ENCODE results near the gene NIPBL.
A peak's percentile ranks its signal among the peaks of the same experiment; 100 is the strongest.
"Not testable (repeated sequence)": the region's sequence is repeated elsewhere in the genome, so short reads cannot be mapped to it uniquely, and the experiment has no call there.

NIPBL gene

DNA sequence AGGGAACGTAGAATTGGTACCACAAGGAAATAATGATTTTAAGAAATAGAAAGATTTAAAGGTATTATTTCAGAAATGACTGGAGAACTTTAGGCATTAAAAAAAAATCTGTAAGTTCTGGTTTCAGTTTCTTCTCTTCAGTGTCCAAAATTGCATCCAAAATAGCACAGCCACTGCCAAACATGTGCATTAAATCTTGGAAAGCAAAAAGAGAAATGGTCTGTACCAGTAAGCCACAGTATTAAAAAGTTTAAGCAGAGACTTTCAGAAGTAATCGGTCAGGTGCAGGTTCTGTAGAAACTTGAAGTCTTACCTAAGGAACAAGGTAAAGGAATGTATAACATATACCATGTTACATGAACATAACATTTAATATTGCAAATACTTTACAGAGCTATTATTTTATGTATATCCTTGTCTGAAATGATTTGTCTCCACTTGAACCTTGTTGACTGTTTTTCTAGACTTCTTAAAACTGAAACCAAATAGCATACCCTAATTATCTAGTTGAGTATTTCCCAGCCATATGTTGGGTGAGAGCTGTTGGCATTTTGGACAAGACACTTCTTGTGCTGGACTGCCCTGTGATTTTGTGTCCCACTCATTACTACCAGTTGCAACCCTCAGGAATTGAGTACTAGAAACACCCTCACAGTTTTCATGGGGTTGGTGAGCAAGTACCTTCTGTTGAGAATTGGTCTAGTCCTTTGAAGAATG is 32.1 kb downstream of the NIPBL start:
- no peak for DNase-seq

DNA sequence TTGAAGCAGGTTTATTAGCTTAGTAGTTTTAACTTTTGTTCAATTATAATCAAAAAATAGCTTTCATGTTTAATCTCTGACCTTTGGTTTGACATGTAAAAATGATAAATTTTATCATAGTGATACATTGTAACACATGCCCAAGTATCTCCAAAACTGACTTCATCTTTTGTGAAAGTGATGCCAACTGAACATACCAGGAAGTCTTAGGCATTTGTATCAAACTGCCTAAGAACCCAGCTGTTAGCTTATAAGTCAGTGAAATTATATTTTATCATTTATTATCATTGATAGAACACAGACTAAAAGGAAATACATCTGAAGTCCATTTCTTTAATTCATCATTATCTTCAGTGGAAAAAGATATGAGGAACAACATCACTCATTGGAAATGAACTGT is 39.1 kb downstream of the NIPBL start:
- DNase-seq: no peak

DNA sequence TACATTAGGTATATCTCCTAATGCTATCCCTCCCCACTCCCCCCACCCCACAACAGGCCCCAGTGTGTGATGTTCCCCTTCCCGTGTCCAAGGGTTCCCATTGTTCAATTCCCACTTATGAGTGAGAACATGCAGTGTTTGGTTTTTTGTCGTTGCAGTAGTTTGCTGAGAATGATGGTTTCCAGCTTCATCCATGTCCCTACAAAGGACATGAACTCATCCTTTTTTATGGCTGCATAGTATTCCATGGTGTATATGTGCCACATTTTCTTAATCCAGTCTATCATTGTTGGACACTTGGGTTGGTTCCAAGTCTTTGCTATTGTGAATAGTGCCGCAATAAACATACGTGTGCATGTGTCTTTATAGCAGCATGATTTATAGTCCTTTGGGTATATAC is 40.0 kb downstream of the NIPBL start:
- DNase-seq: not testable (repeated sequence)

DNA sequence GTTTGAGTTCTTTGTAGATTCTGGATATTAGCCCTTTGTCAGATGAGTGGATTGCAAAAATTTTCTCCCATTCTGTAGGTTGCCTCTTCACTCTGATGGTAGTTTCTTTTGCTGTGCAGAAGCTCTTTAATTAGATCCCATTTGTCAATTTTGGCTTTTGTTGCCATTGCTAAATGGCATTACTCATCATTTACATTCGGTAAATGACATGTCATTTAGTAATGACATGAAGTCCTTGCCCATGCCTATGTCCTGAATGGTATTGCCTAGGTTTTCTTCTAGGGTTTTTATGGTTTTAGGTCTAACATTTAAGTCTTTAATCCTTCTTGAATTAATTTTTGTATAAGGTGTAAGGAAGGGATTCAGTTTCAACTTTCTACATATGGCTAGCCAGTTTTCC is 40.8 kb downstream of the NIPBL start:
- not testable (repeated sequence) for DNase-seq

DNA sequence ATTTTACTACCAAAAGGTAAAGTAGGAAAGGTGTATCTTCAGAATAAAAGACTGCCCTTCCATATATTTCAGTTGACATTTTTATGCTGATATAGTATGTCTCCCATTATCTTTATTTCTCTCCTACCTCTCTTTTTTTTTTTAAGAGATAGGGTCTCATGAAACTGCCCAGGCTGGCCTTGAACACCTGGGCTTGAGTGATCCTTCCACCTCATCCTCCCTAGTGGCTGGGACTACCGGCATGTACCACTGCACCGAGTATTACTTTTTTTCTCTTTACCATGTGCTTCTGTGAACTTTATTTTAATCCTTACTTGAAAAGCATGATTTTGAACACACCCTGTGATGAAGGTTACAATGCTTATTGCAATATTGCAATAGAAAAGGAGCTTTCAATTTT is 42.7 kb downstream of the NIPBL start:
- no peak for DNase-seq

DNA sequence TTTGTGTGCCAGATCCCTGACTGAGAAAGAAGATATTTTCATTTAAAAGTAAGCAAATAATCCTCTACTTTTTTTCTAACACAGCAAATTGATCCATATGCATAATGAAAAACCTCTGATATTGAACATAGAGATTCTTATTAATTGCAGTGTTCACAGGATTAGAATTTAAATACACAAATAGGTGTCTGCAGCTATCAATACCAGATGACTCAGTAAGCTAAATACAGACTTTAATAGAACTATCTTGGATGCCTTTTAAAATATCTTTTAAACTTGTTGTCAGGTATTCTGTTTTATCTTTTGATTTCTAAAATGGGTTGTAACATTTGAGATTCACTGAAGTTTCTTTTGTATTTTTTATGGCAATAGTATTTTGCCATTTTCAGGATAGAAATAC is 43.1 kb downstream of the NIPBL start:
- DNase-seq: no peak

DNA sequence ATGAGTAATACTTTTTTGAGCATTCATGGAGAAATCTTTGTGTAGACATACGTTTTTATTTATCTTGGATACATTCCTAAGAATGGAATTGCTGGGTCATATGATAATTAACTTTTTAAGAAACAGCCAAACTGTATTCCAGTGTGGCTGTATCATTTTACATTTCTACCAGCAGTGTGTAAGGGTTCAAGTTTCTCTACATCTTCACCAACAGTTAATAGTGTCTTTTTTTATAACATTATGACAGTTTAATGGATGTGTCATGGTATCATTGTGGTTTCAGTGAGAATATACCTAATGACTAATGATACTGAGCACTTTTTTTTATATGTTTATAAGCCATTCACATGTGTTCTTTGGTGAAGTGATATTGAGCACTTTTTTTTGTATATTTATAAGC is 52.4 kb downstream of the NIPBL start:
- no peak for DNase-seq

DNA sequence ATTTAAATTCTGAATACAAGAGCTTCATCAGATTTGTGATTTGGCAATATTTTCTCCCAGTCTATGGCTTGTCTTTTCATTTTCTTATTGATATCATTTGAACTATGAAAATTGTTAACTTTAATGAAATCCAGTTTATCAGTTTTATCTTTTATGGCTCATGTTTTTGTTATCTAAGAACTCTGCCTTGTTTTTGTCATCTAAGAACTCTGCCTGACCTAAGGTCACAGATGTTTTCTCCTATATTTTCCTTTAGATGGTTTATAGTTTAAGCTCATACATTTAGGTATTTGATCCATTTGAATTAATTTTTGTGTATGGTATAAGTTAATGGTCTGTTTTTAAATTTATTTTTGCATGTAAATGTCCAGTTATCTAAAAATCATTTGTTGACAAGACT is 52.9 kb downstream of the NIPBL start:
- no peak for DNase-seq

DNA sequence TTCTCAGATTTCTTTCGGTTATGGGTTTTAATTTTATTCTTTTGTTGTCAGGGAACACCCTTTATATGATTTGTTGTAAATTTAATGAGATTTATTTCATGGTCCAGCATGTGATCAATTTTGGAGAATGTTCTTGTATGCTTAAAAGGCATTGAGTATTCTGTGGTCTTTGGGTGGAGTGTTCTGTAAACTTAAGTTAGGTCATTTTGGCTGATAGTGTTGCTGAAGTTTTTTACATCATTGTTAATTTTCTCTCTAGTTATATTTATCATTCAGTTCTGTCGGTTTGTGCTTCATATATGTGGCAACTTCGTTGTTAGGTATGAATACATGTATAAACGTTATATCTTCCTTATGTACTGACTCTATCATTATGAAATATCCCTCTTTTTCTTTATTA is 55.5 kb downstream of the NIPBL start:
- no peak for DNase-seq

DNA sequence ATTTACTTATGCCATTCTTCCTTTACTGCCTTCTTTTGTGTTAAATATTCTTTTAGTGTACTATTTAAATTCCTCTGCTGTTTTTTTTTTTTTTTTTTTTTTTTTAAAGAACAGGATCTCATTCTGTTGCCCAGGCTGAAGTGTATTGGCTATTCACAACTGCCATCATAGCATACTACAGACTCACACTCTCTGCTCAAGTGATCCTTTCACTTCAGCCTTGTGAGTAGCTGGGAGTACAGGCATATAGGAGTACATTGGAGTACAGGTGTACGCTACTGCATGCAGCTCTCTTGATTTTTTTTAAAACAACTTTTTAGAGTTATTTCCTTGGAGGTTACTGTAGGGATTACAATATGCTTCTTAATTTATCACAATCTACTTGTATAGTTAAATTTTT is 56.1 kb downstream of the NIPBL start:
- DNase-seq: no peak

DNA sequence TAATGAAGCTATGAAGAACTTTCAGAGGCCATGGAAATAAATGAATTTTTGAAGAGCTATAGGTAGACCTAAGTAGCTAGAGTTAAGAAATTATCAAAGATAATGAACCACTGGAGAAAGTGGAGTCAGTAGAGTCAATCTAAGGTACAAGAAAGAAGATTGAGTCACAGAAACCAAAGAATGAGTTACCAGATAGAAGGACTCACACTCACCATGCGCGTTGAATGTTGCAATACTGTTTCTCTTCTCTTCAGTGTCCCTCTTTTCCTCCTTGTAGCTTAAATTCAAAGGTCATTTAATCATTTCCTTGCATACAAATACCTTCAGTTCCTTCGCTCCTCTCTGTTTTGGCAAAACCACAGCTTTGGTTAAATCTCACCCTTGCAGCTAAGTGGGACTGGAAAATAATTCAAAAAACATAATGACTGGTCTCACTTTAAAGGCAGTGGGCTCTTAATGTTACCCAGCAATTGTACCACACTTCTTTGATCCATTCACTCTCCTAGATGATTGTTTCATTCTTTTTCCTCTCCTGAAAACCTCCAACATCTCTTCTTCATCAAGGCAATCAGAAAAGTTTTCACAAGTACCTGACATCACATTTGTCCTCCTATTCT is 58.3 kb downstream of the NIPBL start:
- no peak for DNase-seq

DNA sequence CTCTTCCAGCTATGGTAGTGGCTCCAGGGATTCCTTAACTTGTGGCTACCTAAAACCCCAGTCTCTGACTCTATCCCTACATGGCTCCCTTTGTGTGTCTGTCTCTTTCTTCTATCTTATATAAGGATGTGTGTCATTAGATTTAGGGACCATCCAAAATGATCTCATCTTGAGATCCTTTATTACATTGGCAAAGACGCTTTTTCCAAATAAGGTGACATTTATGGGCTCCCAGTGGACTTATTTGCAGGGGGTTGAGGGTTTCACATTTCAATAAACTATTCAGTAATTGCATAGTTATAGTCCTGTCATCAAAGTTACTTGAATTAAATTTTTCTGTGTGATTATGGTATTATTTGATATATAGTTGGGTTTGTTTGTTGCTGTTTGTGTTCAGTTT is 59.2 kb downstream of the NIPBL start:
- no peak for DNase-seq

DNA sequence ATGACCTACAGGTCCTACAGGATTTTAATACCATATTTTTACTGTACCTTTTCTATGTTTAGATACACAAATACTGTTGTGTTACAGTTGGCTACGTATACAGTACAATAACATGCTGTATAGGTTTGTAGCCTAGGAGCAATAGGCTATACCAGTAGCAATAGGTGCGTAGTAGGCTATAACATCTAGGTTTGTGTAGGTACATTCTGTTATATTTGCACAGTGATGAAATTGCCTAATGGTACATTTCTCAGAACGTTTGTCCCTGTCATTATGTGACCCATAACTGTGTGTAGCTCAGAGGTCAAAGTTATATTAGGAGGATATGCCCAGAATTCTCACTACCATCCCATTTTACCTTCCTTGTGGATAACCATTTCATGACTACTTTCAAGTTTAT is 59.7 kb downstream of the NIPBL start:
- DNase-seq: no peak

DNA sequence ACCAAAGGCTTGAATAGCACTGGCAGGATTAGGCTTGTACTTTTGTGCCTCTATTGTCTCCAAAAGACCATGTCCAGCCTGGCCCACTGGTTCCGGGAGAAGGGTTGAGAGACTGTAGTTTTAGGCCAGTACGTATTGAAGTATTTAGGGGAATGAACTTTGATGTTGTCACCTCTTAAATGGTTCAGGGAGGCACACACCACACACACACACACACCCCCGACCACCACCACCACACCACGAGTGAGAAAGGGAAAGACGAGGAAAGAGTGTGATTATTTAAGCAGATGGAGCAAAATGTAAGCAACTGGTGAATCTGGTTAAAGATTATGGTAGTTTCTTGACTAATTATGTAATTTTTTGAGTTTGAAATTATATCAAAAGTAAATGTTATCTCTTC is 61.6 kb downstream of the NIPBL start:
- no peak for DNase-seq

DNA sequence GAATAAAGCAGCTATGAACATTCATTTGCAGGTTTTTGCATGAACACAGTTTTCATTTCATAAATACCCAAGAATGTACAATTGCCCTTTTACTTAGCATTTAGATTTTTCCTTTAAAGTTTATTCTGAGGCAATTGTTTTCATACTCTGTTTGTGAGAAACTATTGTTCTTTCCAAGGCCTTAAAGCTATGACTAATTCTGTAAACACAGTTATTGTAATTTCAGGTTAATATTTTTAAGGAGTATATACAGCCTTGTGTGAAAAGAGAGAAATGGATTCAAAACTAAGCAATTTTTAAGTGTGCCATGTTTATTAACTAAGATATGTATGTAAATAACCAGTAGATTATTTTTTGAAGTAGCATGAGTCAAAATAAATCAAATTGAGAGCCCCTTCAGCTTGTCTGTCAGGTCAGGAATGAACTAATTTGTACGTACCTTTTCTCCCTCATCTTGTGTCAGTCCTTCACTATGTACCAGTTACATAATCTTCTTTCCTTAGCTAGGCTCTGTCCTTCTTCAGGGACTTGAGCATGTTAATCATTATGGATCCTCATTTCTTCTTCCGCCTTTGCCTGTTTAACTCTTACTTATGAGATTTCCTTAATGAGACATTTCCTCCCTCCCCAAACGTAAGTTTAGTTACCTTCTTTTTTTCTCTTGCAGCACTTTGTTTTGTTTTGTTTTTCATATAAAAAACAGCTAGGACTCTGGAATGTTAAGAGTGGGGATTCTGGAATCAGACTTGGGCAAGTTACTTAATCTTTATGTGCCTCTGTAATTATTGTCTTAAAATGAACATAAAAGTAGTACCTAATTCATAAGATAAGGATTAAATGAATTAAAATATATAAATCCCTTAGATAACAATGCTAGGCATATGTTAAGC is 63.6 kb downstream of the NIPBL start:
- no peak for DNase-seq

DNA sequence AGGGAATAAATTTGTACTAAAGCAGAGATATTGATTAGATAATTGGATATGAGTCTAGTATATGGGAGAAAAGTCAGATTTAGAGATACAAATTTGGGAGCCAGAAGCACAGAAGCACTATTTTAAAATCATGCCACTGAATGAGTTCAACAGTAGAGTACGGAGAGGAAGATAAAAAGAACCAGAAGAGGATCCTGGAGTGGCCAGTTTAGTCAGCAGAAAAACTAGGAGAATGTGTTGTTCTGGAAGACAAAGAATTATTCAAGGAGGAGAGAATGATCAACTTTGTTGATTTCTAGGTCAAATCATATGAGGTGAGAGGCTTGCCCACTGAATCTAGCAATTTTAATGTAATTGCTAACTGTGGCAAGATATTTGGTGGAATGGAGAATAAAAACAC is 67.0 kb downstream of the NIPBL start:
- DNase-seq: no peak

DNA sequence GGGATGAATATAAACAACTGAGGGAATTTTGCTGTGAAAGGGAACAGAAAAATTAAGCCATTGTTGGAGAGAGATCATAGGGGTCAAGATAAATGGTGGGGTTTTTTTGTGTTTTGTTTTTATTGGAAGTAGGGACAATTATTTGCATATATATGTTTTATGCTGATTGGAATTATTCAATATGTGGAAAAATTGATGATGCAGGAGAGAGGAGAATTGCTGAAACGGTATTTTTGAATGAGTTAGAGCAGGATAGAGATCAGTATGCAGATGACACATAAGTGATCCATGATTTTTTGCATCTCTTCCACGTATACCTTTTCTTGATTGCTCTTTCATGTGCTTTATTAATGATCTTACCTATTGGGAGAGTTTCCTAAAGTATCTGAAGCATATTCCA is 67.5 kb downstream of the NIPBL start:
- DNase-seq: no peak

DNA sequence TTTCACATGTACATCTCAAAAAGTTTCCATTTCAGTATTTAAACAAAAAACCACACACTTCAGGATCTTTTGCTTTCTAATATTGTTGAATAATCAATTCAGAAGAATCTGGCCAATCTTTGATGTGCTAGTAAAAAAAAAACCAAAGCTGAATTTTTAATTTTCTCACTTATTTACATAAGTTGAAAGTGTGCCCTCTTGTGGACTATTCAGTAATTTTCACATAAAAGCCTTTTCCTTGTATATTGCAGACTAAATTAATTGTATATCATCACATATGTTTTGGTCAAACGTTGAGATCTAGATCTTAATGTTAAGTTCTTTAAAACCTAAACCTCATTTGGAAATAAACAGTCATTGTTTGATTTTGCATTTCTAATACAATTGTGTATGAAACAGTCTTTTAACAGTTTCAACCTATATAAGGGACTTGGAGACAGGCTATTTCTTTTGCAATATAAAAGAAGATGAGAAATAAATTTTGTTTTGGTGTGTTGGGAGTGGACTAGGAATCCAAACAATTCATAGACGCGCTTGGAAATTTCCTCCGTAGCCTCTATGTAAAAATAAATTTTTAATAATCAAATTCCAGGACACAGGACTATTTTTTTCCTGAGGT is 68.1 kb downstream of the NIPBL start:
- peak in 1 of 2 donors; percentile 61 for DNase-seq

DNA sequence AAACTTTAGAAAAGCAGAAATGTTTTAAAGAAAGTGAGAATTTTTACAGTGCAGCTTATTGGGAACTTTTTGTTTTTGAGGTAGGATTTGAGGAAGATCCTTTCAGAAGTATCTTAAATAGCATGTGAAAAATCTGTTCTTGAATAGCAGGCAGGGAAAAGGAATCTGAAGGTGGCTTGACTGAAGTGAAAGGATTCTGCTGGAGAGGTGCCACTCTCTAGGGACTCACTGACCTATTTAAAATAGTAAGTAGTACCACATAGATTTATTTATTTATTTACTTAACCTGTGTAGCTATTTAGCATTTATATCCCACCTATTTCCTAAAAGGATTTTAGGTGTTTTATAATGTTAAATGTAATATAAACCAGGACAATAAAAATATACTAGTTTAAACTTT is 69.1 kb downstream of the NIPBL start:
- DNase-seq: no peak

DNA sequence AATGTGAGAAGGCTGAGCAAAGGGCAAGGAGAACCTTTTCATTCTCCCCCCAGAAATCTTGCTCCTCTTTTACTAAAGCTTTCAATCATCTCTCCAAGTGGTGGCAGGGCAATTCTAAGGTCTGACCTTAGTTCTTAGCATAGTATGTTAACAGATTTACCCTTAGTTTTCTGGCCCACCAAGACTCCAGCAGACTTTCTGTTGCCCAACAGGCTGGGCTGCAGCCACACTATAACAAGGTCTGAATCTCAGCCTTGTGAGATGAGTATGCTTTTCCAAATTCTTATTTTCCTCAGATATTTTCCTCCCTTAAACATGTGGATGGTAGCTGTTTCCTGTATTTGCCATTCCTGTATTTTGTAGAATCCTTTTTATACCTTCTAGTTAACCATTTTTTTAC is 69.5 kb downstream of the NIPBL start:
- DNase-seq: no peak

DNA sequence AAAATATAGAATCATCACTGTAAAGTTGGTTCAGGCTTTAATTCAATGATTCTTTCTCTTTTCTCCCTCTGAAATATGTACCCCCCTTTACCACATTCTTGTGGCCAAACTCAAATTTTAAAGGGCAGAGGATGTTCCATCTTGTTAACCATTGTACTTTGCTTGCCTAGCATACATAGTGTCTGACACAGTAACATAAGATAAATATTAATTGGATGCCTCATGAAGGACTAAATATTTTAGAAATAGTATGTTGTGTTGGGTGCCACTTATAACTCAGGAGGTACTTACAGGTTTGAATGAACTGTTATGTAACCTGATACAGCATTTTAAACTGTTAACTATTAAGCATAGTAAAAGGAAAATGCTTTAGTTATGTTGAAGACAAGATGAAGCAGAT is 71.5 kb downstream of the NIPBL start:
- DNase-seq: no peak

DNA sequence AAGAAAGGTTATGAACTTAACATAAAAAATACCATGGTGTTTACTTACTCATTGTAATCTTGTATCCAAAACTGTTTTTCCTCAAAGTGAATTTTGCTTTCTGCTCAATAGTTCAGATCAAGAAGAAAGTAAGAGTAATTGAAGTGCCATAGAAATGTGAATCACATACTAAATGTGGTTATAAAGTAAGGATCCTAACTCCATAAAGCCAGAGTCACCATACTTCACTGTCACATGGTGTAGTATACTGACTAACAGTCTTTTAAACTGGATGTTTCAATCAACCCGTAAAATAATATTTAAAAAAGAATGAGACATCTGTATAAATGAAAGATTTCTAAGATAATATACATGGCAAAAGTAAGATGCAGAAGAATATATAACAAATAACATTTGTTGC is 72.1 kb downstream of the NIPBL start:
- no peak for DNase-seq

DNA sequence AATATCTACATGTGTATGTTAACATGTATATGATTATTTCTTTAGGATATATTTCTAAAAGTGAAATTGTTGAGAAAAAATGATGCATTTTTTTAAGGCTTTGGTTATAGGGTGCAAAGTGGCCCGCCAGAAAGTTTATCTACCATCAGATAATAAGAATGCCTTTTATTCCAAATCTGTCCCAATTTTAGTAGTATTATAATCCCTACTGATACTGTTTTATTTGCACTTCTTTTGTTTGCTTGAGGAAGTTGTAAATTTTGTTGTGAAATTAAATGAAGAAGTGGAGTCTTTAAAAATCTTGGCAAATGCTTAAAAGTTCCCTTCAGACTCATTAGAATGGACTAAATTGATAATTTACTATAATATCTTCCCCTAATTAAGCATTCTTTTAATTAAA is 73.0 kb downstream of the NIPBL start:
- no peak for DNase-seq
